NAMALWA (cell line): ENCODE data around the gene RASGRF2.

Source experiments
- DNase-seq: peaks from one replicate; pipeline ENCODE4 v3.0.0-alpha.2; 2015; ENCODE audit warnings: low spot score

RASGRF2 gene

GRCh38 chr5:81169924-81170323 lies 209.8 kb downstream of the RASGRF2 start:
- no peak for DNase-seq

- DNase-seq, result no peak
Observed at GRCh38 chr5:81171769-81172168, 211.6 kb downstream of the RASGRF2 start.

GRCh38 chr5:81172710-81173109 lies 212.5 kb downstream of the RASGRF2 start:
- DNase-seq, result no peak

GRCh38 chr5:81177061-81177460 lies 216.9 kb downstream of the RASGRF2 start:
- DNase-seq, result no peak

GRCh38 chr5:81179959-81180358 lies 219.8 kb downstream of the RASGRF2 start:
- no peak for DNase-seq

GRCh38 chr5:81180780-81181460 lies 220.8 kb downstream of the RASGRF2 start:
- DNase-seq, result no peak

GRCh38 chr5:81181576-81182316 lies 221.6 kb downstream of the RASGRF2 start:
- no peak for DNase-seq

GRCh38 chr5:81182396-81183390 lies 222.5 kb downstream of the RASGRF2 start:
- no peak for DNase-seq

GRCh38 chr5:81183811-81184748 lies 223.9 kb downstream of the RASGRF2 start:
- no peak for DNase-seq

GRCh38 chr5:81184749-81185110 lies 224.6 kb downstream of the RASGRF2 start:
- no peak for DNase-seq

GRCh38 chr5:81187885-81188284 lies 227.7 kb downstream of the RASGRF2 start:
- no peak for DNase-seq

GRCh38 chr5:81188962-81189361 lies 228.8 kb downstream of the RASGRF2 start:
- no peak for DNase-seq

- DNase-seq, result no peak
Observed at GRCh38 chr5:81189875-81190498, 229.8 kb downstream of the RASGRF2 start.

- no peak for DNase-seq
Observed at GRCh38 chr5:81191726-81192372, 231.7 kb downstream of the RASGRF2 start.

GRCh38 chr5:81192373-81192750 lies 232.2 kb downstream of the RASGRF2 start:
- no peak for DNase-seq

- DNase-seq, result peak; percentile 85
Observed at GRCh38 chr5:81194633-81195334, 234.6 kb downstream of the RASGRF2 start.

GRCh38 chr5:81195335-81195929 lies 235.3 kb downstream of the RASGRF2 start:
- DNase-seq, result no peak

- DNase-seq, result no peak
Observed at GRCh38 chr5:81202655-81203054, 242.5 kb downstream of the RASGRF2 start.

GRCh38 chr5:81203729-81204128 lies 243.6 kb downstream of the RASGRF2 start:
- no peak for DNase-seq
